GM12874 (cell line): Measurements from ENCODE around the gene NMT2.

ENCODE experiments used
- TF ChIP-seq, protein P1 (sequence below): IDR thresholded peaks from 2 replicates; pipeline ENCODE4 v1.5.1; 2011; ENCODE audit warnings: low read depth, mild to moderate bottlenecking, control low read depth, low read length, moderate library complexity; ENCODE audit not compliant: insufficient read depth

NMT2 gene

GRCh38 chr10:15168291-15168785 lies at the start of gene NMT2:
Gene NMT2 (minus strand): TSS chr10:15168693. CDS start chr10:15168612, 81 bp downstream.
- TF ChIP-seq, protein P1, sequence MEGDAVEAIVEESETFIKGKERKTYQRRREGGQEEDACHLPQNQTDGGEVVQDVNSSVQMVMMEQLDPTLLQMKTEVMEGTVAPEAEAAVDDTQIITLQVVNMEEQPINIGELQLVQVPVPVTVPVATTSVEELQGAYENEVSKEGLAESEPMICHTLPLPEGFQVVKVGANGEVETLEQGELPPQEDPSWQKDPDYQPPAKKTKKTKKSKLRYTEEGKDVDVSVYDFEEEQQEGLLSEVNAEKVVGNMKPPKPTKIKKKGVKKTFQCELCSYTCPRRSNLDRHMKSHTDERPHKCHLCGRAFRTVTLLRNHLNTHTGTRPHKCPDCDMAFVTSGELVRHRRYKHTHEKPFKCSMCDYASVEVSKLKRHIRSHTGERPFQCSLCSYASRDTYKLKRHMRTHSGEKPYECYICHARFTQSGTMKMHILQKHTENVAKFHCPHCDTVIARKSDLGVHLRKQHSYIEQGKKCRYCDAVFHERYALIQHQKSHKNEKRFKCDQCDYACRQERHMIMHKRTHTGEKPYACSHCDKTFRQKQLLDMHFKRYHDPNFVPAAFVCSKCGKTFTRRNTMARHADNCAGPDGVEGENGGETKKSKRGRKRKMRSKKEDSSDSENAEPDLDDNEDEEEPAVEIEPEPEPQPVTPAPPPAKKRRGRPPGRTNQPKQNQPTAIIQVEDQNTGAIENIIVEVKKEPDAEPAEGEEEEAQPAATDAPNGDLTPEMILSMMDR = peak; percentile 53

- TF ChIP-seq, protein P1 = no peak
Measured at GRCh38 chr10:15216700-15217099, 48.2 kb upstream of the NMT2 start.

GRCh38 chr10:15214237-15214636 lies 45.7 kb upstream of the NMT2 start:
- TF ChIP-seq, protein P1 = no peak

- TF ChIP-seq, protein P1 = no peak
Measured at GRCh38 chr10:15213461-15213861, 45.0 kb upstream of the NMT2 start.

GRCh38 chr10:15211464-15211979 lies 43.0 kb upstream of the NMT2 start:
- TF ChIP-seq, protein P1 = no peak

DNA sequence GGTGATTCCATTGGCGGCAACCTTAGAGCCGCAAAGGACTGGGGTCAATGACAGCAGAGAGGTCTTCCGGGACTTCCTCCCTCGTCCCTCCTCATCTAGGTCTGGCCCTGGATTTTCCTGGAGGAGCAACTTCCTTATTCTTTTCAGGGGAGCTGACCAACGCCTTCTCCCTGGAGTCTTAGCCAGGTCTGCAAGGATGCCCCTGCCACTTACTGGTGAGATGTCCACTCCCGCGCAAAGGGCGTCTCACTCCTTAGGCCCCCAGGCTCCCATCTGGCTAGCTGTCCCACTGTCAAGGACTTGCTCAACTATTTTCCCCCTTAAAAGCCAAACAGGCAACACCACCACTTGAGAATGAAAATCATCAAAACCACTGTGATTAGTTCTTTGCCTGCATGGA lies 42.0 kb upstream of the NMT2 start:
- TF ChIP-seq, protein P1 = no peak

DNA sequence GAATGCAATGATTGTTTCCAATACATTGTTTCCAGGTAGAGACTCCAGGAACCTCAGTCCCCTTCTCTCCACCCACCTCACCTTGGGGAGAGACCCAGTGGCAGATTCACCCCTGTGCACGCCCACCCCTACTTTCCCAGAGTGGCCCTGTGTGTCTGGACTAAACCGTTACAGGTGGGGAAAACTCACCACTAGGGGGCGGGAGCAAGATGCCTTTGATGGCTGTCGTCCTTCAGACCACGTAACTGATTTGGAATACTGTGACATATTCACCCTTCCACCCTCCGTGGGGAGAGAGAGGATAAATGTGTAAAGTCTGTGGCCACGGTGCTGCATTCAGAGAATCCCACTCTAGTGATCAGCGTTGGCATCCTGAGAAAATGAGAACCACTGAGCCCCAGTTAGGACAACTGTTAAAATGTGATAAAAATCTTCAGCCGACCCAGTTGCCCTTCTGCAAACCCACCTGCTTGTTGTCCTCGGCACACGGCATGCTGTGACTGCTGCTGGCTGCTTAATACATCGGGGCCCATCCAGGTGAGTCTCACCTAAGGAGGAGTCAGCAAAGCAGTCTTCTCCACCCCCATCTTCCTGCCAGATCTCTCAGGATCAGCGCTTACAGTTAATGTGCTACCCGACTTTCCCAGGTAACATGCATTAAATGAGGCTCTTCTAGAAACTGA lies 41.5 kb upstream of the NMT2 start:
- TF ChIP-seq, protein P1 = peak; percentile 87
